GM11168 (cell line): ENCODE data around the gene PNKD.

Source experiments
- in situ Hi-C: fragments of 300-500 bp; cut with MboI; formaldehyde crosslinking; loops from one replicate; pipeline ENCODE4 v1.12.0; 2022; ENCODE audit warnings: low sequenced_read_pairs; ENCODE audit not compliant: unreplicated experiment

Gene PNKD

DNA sequence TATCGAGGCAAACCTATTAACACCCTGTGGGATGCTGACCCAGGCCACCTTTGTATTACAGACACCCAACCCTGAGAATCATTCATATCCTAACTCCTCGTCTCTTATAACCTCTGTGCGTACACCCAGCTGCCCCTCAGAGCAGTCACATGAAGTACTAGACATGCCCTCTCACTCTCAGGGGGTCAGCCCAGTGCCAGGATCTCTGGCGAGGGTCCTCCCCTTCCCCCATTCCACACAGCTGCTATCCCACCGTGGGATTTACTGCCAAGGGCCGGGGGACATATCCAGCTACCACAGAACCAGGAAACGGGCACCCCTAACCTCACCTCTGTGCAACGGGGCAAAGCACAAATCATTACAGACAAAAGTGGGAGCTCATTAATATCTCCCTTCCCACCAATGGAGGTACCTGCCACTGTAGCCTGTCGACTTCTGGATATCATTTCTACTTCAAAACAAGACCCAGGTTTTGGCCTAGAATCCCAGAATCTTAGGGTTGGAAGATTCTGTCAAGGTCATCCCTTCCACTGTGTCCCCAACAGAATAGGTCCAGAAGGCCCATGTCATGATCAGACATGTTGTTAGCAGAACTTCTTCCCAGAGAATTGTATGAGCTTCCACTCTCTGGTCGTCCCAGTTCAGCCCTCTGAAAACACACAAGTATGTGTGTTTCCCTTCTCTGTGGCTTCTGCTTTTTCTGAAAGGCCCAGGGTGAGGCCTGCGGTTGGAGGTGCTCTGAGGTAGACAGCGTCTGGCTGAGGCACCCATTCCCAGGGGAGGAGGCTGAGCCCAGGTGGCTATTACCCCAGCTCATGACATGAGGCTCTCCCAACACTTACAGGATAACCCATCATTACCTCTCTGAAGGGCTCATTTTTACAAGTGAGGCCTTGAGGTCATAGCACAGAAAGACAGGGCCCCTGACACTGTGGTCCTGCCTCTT, 20.3 kb downstream of the PNKD start:
- in situ Hi-C loops, result no loop called here

DNA sequence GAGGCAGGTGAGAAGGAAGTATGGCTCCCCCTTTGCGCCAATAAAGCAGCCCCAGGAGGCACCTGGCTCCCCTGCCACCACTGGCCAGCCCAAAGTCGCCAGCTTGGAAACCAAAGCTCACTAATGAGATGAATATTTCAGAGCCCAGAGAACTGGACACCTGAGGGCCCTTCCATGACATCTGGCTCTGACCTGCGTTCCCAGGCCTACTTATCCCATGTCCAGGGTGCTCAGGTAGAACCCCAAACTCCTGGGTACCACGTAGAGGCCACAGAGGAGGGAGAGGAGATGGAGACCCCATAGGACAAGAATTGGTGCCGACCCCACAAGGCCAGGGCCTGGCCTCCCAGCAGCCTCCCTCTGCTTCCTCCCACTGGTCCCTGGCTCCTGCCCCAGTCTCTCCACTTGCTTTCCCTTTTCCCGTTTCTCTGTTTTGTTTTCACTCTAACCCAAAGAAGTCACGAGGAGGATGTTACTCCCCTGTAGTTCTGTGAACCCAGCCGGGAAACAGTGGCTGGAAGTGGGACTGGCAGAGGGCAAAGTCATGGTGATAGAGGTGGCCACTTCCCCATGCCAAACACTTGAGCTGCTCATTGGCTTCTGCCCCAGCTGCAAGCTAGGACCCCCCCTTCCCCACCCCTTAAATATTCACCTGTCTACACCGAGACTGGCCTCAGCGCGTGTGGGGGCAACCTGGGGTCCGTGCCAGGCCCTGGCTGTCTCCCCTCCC, 21.2 kb downstream of the PNKD start:
- in situ Hi-C loops, result no loop called here

DNA sequence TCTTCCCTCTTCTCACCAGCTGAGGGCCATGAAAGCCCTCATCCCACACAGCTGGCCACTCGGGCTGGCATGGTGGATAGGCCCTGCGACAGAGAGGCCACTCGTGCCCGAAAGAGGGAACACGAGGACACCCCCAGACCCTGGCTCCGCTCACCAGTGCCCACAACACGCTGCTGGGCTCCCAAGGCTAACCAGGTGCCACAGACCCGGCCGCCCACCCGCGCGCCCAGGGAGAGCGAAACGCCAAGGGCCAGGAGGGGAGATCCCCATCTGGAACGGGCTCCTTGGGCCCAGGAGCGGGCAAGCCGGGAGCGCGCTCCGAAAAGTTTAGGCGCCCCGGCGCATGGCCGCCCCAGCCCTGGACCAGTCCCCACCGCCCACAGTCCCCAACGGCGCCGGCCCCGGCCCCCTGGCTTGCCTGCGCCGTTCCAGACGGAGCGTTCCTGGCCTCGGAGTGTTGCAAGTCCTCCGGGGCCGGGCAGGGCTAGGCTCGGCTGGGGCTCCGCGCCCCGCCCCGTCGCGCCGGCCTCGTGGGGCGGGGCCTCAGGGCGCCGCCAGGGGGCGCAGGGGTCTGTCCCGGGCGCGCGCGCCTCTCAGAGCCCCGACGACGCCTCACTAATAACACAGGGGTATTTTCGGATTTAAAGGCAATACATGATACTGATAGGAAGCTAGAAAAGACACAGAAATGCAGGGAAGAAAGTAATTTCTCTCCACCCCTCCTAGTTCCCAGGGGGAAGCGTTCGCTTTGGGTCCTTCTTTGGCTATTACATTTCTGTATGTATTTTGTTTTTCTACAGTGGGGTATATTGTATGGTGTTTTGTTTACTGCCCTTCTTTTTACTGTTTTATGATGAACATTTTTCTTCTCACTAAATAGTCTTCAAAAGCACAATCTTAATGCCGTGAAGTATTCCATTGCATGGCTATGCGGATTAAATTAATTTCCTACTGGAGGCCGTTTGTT, 22.0 kb downstream of the PNKD start, which contains the start of gene TMBIM1:
Gene TMBIM1, minus strand, starts transcription at position 456 of the 967 bp plus-strand sequence. CDS start 10,362 bp downstream, outside the sequence.
- in situ Hi-C loops, result no loop called here

DNA sequence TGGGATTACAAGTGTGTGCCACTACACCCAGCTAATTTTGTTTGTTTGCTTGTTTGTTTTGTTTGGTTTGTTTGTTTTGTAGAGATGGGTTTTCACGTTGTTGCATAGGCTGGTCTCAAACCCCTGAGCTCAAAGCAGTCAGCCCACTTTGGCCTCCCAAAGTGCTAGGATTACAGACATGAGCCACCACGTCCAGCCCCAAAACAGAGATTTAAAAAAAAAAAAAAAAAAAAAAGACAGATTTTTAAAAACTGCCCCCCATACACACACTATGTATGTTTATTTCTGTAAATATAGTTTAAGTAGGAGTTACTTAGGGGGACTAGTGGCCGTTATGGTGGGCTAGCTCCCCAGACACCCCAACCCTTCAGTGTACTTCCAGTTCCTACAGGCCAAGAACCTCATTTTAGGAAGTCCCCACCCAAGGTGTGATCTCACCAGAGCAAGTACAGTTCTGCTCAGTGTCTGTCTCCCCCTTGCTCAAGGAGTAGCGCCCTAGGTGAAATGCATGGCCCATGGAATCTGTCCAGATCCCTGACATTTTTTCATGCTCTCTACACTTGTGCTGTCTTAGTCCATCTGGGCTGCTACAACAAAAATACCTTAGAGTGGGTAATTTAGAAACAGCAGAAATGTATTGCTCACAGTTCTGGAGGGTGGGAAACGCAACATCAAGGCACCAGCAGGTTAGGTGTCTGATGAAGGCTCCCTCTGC, 23.6 kb downstream of the PNKD start:
- in situ Hi-C loops, result no loop called here

DNA sequence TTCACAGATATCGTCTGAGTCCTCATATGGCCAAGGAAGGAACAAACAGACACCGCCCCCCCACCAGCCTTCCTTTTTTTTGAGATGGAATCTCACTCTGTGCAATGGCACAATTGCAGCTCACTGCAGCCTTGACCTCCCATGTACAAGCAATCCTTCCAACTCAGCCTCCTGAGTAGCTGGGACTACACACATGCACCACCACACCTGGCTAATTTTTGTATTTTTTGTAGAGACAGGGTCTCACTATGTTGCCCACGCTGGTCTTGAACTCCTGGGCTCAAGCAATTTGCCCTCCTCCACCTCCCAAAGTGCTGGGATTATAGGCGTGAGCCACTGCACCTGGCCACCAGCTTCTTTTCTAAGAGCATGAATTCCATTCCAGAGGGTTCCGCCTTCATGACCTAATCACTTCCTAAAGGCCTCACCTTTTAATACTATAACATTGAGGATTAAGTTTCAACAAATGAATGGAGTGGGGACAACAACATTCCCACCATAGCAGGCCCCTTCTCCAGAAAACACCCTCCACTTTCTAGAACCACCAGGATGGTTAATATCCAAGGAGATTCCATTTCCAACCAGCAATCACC, 24.2 kb downstream of the PNKD start:
- in situ Hi-C loops, result no loop called here

DNA sequence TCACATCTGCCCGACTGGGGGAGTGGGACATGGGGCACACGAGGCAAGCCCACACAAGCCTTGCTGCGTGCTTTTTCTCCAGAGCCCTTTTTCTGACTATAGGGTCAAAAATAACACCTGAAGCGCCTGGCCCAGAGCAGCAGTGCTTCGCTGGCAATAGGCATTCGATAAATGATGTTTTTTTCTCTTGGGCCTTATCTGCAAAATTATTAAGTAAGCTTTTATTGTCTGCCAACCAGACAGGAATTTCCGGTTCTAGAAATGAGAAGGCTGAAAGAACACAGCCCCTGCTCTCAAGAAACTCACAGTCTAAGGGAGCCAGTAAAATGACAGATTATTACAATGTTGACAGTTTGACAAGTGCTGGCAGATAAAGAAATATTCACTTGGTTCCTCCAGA, 24.7 kb downstream of the PNKD start:
- in situ Hi-C loops, result no loop called here

DNA sequence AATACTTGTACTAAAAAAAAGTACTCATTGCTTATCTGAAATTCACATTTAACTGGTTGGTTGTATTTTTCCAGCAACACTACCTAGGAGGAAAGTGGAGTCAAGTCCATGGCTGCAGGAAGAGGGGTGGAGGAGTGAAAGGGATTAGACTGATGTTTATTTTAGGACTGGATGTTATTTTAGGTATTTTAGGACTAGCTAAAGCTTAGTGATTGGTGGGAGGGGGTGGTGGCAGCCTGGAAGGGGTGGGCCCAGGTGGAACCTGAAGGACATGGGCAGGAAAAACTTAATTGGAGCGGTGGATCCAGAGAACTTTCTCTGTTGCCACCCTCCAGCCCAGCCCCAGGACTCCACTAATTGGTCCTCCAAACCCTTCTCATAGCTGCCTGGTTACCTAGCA, 25.9 kb downstream of the PNKD start:
- in situ Hi-C loops, result no loop called here

DNA sequence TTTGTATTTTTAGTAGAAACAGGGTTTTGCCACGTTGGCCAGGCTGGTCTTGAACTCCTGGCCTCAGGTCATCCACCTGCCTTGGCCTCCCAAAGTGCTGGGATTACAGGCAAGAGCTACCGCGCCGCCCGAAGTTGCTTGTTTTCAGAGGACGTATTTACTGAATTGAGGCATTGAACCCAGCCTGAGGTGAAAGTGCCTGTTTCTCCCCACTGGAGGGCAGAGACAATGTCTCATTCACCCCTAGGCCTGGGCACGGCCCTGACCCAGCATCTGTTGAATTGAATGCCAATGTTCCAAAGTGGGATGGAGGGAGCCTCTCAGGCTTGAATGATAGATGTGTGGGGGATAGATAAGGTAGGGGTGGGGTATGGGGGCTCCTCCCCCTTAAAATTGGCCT, 26.5 kb downstream of the PNKD start:
- in situ Hi-C loops, result no loop called here

DNA sequence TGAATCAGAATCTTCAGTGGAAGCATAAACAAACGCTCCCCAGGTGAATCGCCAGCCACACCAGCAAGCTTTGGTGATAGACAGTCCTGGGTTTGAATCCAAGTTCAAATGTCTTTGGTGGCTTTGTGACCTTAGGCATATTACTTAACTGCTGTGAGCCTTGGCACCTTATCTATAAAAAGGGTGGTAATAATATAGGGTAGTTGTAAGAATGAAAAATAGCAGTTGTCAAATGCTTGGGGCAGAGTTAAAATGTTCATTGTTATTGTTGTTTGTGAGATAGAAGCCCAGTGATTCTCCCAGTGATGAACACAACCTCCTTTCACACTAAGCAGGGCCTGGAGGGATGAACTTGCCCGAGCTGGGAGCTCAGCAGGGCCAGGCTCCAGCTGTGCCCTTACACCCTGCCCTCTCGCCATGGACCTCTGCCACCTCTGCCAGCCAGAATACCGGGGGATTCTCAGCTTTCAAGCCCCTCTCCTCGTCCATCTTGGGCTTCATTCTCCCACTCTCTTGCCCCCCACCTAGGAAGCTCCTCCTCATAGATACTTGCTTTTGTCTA, 28.1 kb downstream of the PNKD start:
- in situ Hi-C loops, result no loop called here

DNA sequence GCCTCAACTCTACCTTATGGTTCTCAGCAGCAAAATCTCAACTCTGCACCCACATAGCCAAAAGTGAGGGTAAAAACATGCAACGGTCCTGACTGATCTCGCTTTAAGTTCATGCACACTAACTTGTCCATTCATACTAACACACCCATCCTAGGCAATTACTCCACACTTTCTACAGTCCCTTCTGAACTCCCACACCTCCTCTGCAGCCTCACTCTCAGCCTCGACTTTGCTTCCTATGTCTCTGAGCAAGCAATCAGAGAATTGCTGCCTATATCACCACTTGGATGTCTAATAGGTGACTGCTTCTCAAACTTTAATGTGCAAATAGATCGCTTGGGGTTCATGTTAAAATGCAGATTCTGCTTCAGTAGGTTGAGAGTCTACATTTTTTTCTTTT, 29.8 kb downstream of the PNKD start:
- in situ Hi-C loops, result loop anchor here (5.0 to 10.0 kb wide), 2 partner anchors 57 to 95 kb away; partner anchors contain the start of genes CATIP and CTDSP1

DNA sequence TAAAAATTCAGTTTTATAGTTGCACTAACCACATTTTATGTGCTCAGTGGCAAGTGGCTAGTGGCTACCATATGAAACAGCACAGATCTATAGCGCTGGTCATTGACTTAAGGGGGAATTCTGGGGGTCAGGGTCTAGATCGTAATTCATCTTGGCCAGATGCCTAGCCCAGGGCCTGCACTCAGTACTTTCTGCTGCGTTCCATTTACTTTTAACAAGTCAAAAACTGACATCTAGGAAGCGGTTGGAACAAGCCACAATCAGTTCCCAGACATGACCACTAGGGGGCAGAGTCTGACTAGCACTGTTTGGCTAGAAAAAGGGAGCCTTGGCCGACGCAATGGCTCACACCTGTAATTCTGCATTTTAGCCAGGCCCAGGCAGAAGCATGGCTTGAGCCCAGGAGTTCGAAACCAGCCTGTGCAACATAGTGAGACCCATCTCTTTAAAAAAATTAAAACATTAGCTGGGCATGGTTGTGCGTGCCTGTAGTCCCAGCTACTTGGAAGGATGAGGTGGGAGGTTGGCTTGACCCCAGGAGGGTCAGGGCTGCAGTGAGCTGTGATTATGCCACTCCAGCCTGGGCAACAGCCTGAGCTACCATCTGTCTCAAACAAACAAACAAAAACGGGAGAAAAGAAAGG, 31.0 kb downstream of the PNKD start:
- in situ Hi-C loops, result loop anchor here (5.0 to 10.0 kb wide), 2 partner anchors 56 to 94 kb away; partner anchors contain the start of genes CATIP and CTDSP1

DNA sequence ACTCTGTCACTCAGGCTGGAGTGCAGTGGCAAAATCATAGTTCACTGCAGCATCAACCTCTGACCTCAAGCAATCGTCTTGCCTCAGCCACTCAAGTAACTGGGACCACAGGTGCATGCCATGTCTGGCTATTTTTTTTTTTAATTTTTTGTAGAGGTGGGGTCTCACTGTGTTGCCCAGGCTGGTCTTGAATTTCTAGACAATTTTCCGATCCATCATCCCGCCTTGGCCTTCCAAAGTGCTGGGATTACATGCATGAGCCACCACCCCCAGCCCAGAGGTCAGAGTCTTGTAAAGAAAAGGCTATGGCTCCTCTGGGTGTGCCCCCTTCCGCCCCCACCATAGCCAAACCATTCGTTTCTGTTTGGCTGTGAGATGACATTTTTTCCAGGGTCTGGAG, 35.1 kb downstream of the PNKD start:
- in situ Hi-C loops, result loop anchor here (10.0 kb wide), 1 partner anchor 89 kb away; the partner anchor contains the start of gene CTDSP1

DNA sequence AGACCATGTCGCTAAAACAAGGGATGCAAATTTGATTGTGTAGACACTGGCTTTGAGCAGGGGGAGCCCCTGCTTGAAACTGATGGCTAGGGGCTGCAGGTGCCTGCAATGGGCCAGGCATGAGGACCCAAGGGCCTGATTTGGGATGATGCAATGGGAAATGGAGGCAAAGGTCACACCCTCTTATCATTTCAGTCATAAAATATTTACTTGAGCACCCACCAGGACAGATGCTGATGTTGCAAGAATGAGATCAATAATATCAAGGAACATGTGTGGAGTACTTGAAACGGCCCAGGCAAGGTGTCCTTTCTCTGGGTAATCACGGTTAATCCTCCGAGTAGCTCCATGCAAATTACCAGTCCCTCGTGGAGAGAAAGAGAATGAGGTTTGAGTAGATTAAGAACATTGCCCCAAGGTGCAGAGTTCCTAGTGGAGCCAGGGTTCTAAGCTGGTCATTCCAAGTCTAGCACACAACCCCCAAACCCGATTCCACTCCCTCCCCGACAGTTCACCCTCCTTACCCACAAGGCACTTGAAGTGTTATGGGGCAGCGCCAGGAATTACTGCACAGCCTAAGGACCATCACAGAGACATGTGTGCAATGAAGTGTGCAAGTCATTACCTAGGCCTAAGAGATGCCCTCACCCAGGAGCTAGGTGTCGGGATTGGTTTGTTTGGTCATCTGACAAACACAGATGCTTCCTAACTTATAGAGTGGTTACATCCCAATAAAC, 36.0 kb downstream of the PNKD start:
- in situ Hi-C loops, result loop anchor here (10.0 kb wide), 1 partner anchor 88 kb away; the partner anchor contains the start of gene CTDSP1

DNA sequence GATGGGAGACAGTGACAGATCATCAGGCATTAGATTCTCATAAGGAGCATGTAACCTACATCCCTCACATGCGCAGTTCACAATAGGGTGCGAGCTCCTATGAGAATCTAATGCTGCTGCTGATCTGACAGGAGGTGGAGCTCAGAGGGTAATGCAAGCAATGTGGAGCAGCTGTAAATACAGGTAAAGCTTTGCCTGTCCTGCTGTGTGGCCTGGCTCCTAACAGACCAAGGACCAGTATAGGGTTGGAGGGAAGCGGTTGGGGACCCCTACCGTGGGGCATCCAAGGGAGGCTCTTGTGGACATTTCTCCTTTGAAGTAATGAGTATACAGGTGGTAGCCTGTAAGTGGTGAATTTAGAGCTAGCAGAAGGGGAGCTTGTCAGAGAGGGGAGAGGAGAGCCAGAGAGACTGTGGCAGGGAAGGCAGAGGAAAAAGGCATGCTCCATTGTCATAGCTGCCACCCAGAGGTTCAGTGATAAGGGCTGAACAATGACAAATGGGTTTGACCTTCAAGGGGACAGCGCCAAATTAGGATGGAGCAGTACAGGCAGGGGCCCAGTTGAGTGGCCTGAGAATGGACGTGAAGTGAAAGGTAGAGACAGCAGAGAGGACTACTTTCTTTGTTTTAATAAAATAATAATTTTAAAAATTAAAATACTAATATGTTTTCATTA, 37.2 kb downstream of the PNKD start:
- in situ Hi-C loops, result loop anchor here (10.0 kb wide), 1 partner anchor 87 kb away; the partner anchor contains the start of gene CTDSP1

DNA sequence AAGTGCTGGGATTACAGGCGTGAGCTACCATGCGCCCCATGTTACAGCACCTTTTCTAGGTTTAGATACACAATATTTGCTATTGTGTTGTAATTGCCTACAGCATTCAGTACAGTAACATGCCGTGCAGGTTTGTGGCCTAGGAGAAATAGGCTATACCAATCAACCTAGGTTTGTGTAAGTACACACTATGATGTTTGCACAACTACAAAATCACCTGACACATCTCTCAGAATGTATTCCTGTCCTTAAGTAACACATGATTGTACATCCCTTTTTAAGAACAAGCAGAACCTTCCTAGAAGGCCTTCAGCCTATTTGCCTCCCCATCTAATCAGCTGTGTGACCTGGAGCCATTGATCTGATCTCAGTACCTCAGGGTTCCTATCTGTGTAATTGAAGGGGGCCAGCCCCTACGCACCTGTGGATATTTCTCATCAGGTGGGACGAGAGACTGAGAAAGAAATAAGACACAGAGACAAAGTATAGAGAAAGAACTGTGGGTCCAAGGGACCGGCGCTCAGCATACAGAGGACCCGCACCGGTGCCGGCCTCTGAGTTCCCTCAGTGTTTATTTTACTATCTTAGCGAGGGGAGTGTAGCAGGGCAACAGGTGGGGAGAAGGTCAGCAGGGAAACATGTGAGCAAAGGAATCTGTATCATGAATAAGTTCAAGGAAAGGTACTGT, 40.7 kb downstream of the PNKD start:
- in situ Hi-C loops, result no loop called here
